ENCODE results near the gene CNTNAP5. TPM values are rescaled to one million over a fixed set of nuclear protein-coding genes. Genes with fewer than 3 reads are reported as not detected.

CNTNAP5 gene
- total and polyA plus RNA-seq, 2 donors from 2014 or later, result 0.50 TPM; not detected in 1

GRCh38 chr2:124081154-124081716 lies 56.1 kb downstream of the CNTNAP5 start:
- DNase-seq (no peak), FAIRE-seq (no peak)
- Histone ChIP-seq H3K4me3 (ENCODE audit: low read length in 3 of 3) (no peak overlapping the region), H3K36me3 (ENCODE audit: control insufficient read depth in 2 of 3, insufficient read depth in 3 of 3, low read length in 3 of 3) (no peaks in the 10 kb centered on the region), H3K9ac (ENCODE audit: low read length in 3 of 3) (no peak overlapping the region), H3K4me1 (ENCODE audit: control insufficient read depth in 2 of 3, insufficient read depth in 2 of 3, low read depth in 1 of 3, low read length in 3 of 3) (no peaks in the 10 kb centered on the region), H3K27ac (ENCODE audit: low read depth in 2 of 2, low read length in 2 of 2) (no peak overlapping the region), H3K9me3 (ENCODE audit: control insufficient read depth in 2 of 3, insufficient read depth in 1 of 3, low read length in 3 of 3) (peaks cover 0 to 2% (median 0%) of the 10 kb centered on the region in 3 donors), H3K27me3 (ENCODE audit: control insufficient read depth, insufficient read depth, low read length) (no peaks in the 10 kb centered on the region)
- intact Hi-C loops (cut with DNase I), result no loop called here
- no peak for TF ChIP-seq CTCF (IDR thresholded peaks at IDR 0.05; ENCODE audit: borderline replicate concordance, extremely low read depth, insufficient read depth)

GRCh38 chr2:124088616-124089015 lies 63.5 kb downstream of the CNTNAP5 start:
- Histone ChIP-seq H3K4me3 (ENCODE audit: low read length in 3 of 3) (no peak overlapping the region), H3K27me3 (ENCODE audit: control insufficient read depth, insufficient read depth, low read length) (no peaks in the 10 kb centered on the region), H3K4me1 (ENCODE audit: control insufficient read depth in 2 of 3, insufficient read depth in 2 of 3, low read depth in 1 of 3, low read length in 3 of 3) (no peaks in the 10 kb centered on the region), H3K9me3 (ENCODE audit: control insufficient read depth in 2 of 3, insufficient read depth in 1 of 3, low read length in 3 of 3) (no peaks in the 10 kb centered on the region), H3K9ac (ENCODE audit: low read length in 3 of 3) (no peak overlapping the region), H3K36me3 (ENCODE audit: control insufficient read depth in 2 of 3, insufficient read depth in 3 of 3, low read length in 3 of 3) (no peaks in the 10 kb centered on the region), H3K27ac (ENCODE audit: low read depth in 2 of 2, low read length in 2 of 2) (no peak overlapping the region)
- FAIRE-seq (no peak), DNase-seq (no peak)
- no peak for TF ChIP-seq CTCF (IDR thresholded peaks at IDR 0.05; ENCODE audit: borderline replicate concordance, extremely low read depth, insufficient read depth)
- intact Hi-C loops (cut with DNase I), result no loop called here

- no peaks in the 10 kb centered on the region for H3K27me3 ChIP-seq (ENCODE audit: control insufficient read depth, insufficient read depth, low read length)
Observed at GRCh38 chr2:124091721-124092120, 66.6 kb downstream of the CNTNAP5 start.

More at GRCh38 chr2:124091721-124092120, 66.6 kb downstream of the CNTNAP5 start:
- no peak overlapping the region for H3K9ac ChIP-seq (ENCODE audit: low read length in 3 of 3)
- DNase-seq, result no peak
- no peak overlapping the region for H3K27ac ChIP-seq (ENCODE audit: low read depth in 2 of 2, low read length in 2 of 2)
- no peak overlapping the region for H3K4me3 ChIP-seq (ENCODE audit: low read length in 3 of 3)
- intact Hi-C loops (cut with DNase I), result no loop called here
- TF ChIP-seq CTCF (IDR thresholded peaks at IDR 0.05; ENCODE audit: borderline replicate concordance, extremely low read depth, insufficient read depth), result no peak
- no peaks in the 10 kb centered on the region for H3K9me3 ChIP-seq (ENCODE audit: control insufficient read depth in 2 of 3, insufficient read depth in 1 of 3, low read length in 3 of 3)
- H3K36me3 ChIP-seq (ENCODE audit: control insufficient read depth in 2 of 3, insufficient read depth in 3 of 3, low read length in 3 of 3), result no peaks in the 10 kb centered on the region
- FAIRE-seq, result no peak
- no peaks in the 10 kb centered on the region for H3K4me1 ChIP-seq (ENCODE audit: control insufficient read depth in 2 of 3, insufficient read depth in 2 of 3, low read depth in 1 of 3, low read length in 3 of 3)
